ENCODE measurements around the gene CCNY. TPM values are rescaled to one million over a fixed set of nuclear protein-coding genes. Genes with fewer than 3 reads are reported as not detected.

Gene CCNY
- total RNA-seq, 1 donor from 2014 or later = 59.4 TPM

DNA sequence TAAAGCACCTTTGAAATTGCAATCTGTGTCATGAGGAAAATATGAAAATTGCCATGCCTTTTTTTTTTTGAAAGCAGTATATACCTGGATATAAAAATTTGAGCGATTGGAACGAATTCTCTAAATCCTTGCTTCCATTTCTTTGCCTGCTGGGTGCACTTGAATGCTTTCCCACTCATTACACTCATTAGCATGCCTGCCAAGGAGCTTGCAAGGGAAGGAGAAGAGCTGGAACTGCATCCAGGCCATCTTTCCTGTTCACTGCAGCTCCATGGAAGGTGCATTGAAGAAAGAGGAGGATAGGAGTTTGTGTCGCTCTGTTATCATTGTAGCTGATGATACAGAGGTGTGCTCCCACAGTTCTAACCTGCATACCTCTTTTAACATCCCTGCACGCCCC lies 166.4 kb downstream of the CCNY start:
- Mint-ChIP-seq H3K9me3 (ENCODE audit: low read depth) (no peaks in the 10 kb centered on the region), H3K27ac (no peak overlapping the region), H3K27me3 (no peaks in the 10 kb centered on the region), H3K4me3 (ENCODE audit: low read depth) (no peak overlapping the region), H3K4me1 (ENCODE audit: low read depth) (peaks cover 18% of the 10 kb centered on the region), H3K36me3 (ENCODE audit: insufficient read depth) (no peaks in the 10 kb centered on the region)
- TF ChIP-seq, protein P1, sequence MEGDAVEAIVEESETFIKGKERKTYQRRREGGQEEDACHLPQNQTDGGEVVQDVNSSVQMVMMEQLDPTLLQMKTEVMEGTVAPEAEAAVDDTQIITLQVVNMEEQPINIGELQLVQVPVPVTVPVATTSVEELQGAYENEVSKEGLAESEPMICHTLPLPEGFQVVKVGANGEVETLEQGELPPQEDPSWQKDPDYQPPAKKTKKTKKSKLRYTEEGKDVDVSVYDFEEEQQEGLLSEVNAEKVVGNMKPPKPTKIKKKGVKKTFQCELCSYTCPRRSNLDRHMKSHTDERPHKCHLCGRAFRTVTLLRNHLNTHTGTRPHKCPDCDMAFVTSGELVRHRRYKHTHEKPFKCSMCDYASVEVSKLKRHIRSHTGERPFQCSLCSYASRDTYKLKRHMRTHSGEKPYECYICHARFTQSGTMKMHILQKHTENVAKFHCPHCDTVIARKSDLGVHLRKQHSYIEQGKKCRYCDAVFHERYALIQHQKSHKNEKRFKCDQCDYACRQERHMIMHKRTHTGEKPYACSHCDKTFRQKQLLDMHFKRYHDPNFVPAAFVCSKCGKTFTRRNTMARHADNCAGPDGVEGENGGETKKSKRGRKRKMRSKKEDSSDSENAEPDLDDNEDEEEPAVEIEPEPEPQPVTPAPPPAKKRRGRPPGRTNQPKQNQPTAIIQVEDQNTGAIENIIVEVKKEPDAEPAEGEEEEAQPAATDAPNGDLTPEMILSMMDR (IDR thresholded peaks at IDR 0.05; ENCODE audit: unreplicated experiment) = no peak
- no peak for DNase-seq (ENCODE audit: low spot score, unreplicated experiment)

DNA sequence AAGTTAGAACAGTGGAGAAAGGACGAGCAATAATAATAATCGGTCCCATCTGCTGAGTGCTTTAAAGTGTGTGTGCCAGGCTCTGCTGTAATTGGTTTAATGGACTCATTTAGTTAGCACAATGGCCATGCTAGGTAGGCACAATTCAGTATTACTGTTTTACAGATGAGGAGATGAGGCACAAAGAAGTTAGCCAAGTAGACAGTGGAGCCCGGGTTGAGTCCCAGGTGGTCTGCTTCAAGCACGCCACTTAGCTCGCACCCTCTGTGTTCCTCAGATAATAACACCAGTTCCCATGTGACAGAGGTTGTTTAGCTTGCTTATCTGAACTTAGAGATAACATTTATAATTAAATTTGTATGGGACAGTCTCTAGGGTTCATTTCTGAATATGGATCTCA lies 167.3 kb downstream of the CCNY start:
- Mint-ChIP-seq H3K36me3 (ENCODE audit: insufficient read depth) (no peaks in the 10 kb centered on the region), H3K4me3 (ENCODE audit: low read depth) (no peak overlapping the region), H3K9me3 (ENCODE audit: low read depth) (no peaks in the 10 kb centered on the region), H3K4me1 (ENCODE audit: low read depth) (peaks cover 18% of the 10 kb centered on the region), H3K27me3 (no peaks in the 10 kb centered on the region), H3K27ac (no peak overlapping the region)
- no peak for DNase-seq (ENCODE audit: low spot score, unreplicated experiment)
- TF ChIP-seq, protein P1 (IDR thresholded peaks at IDR 0.05; ENCODE audit: unreplicated experiment) = no peak

DNA sequence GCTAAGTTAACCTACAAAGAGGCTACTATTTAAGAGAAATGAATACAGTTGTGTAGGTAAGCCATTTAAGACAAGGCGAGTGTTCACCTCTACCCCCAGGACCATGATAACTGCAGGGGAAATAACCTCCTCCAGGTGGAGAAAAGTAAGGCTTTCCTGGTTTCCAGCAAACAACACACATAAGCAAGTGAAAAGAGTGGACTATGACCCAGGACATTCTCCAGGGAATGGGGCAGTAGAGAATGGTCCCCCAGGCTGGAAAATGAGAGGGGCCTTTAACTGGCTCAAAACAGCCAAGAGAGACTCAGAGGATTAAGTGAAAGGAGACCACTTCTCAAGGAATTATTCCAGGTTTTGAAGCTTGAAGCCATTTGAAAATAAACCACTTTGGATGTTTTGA lies 167.8 kb downstream of the CCNY start:
- peak overlapping the region; percentile 69 for H3K27ac Mint-ChIP-seq
- H3K4me1 Mint-ChIP-seq (ENCODE audit: low read depth) = peaks cover 18% of the 10 kb centered on the region
- no peak for DNase-seq (ENCODE audit: low spot score, unreplicated experiment)
- H3K36me3 Mint-ChIP-seq (ENCODE audit: insufficient read depth) = no peaks in the 10 kb centered on the region
- no peaks in the 10 kb centered on the region for H3K27me3 Mint-ChIP-seq
- TF ChIP-seq, protein P1 (IDR thresholded peaks at IDR 0.05; ENCODE audit: unreplicated experiment) = no peak
- H3K4me3 Mint-ChIP-seq (ENCODE audit: low read depth) = no peak overlapping the region
- H3K9me3 Mint-ChIP-seq (ENCODE audit: low read depth) = no peaks in the 10 kb centered on the region

DNA sequence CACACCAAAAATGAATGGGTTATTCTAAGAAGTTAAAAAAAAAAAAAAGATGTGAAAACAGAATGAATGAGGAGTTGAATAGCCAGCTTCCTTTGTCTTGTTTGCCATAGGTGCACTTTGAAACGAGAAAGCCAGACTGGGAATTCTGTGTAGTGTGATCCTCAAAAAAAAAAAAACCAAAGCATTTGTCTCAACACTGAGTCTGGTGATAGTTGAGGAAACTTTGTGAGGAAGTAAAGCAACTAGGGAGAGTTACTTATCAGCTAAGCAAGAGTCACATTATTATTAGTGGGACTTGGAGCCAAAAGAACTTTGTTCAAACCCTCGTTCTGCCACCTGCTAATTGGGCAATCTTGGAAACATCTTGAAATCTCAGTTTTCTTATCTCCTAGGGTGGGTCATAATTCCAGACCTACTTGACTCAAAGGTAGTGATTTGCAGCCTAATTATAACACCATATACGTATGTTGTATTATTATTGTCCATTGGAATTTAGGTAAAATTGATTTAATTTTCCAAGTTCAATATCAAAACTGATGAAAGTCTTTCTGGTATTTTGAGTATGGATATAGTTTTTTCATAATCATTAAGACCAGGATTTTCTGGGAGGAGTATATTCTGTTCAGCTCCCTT lies 169.0 kb downstream of the CCNY start:
- Mint-ChIP-seq H3K36me3 (ENCODE audit: insufficient read depth) (no peaks in the 10 kb centered on the region), H3K4me1 (ENCODE audit: low read depth) (peaks cover 18% of the 10 kb centered on the region), H3K9me3 (ENCODE audit: low read depth) (no peaks in the 10 kb centered on the region), H3K27me3 (no peaks in the 10 kb centered on the region), H3K4me3 (ENCODE audit: low read depth) (no peak overlapping the region), H3K27ac (no peak overlapping the region)
- no peak for DNase-seq (ENCODE audit: low spot score, unreplicated experiment)
- TF ChIP-seq, protein P1 (IDR thresholded peaks at IDR 0.05; ENCODE audit: unreplicated experiment) = no peak

DNA sequence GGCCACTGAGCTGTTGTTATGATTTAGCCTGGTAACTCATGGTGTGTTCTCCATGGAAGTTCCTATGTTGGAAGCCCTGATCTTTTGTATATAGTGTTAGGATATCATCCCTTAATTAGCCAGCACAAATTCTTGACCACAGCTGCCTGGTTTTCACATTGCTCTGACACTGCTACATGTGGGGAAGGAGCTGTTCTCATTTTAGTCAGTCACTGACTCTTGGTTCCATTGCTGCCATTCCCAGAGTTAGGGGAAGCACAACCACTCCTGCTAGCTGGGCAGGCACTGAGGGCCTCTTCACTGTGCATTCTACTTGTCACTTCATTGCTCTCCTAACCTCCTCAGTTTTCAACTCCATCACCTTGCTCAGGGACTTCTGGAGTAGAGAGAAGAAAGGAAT lies 170.4 kb downstream of the CCNY start:
- Mint-ChIP-seq H3K27me3 (no peaks in the 10 kb centered on the region), H3K36me3 (ENCODE audit: insufficient read depth) (no peaks in the 10 kb centered on the region), H3K27ac (no peak overlapping the region), H3K9me3 (ENCODE audit: low read depth) (no peaks in the 10 kb centered on the region), H3K4me3 (ENCODE audit: low read depth) (no peak overlapping the region), H3K4me1 (ENCODE audit: low read depth) (peaks cover 18% of the 10 kb centered on the region)
- no peak for DNase-seq (ENCODE audit: low spot score, unreplicated experiment)
- TF ChIP-seq, protein P1 (IDR thresholded peaks at IDR 0.05; ENCODE audit: unreplicated experiment) = no peak
